HepG2 (cell line): ENCODE data around the gene GRIN3B. TPM values are rescaled to one million over a fixed set of nuclear protein-coding genes. Genes with fewer than 3 reads are reported as not detected.

Experiments used
- DMTF1 ChIP-seq: sonication (generic); formaldehyde crosslinking; IDR thresholded peaks from 2 replicates; pipeline ENCODE4 v1.4.0; 2020; ENCODE audit warnings: mild to moderate bottlenecking, missing genetic modification reagents
- FOXJ3 ChIP-seq: sonication (generic); formaldehyde crosslinking; IDR thresholded peaks from 2 replicates; pipeline ENCODE4 v1.4.0; 2020; ENCODE audit warnings: missing genetic modification reagents, mild to moderate bottlenecking, borderline replicate concordance
- HNRNPL ChIP-seq: fragments of 200-400 bp; formaldehyde crosslinking; IDR thresholded peaks from 2 replicates; pipeline ENCODE4 v1.6.1; 2017; ENCODE audit warnings: mild to moderate bottlenecking, low read depth, low read length
- IRF1 ChIP-seq: sonication (generic); formaldehyde crosslinking; IDR thresholded peaks from 2 replicates; pipeline ENCODE4 v1.4.0; 2020; ENCODE audit warnings: low read depth, mild to moderate bottlenecking, missing genetic modification reagents
- IRX3 ChIP-seq: sonication (generic); formaldehyde crosslinking; IDR thresholded peaks from 2 replicates; pipeline ENCODE4 v1.8.1; 2023; ENCODE audit warnings: mild to moderate bottlenecking, low read depth, missing genetic modification reagents, borderline replicate concordance
- KDM5B ChIP-seq: sonication (generic); formaldehyde crosslinking; IDR thresholded peaks from 2 replicates; pipeline ENCODE4 v1.4.0; 2020; ENCODE audit warnings: missing genetic modification reagents, mild to moderate bottlenecking, borderline replicate concordance
- MIXL1 ChIP-seq: IDR thresholded peaks from 2 replicates; pipeline ENCODE4 v1.6.1; 2016
- NR2F2 ChIP-seq: IDR thresholded peaks from 2 replicates; pipeline ENCODE4 v1.6.1; 2012; ENCODE audit warnings: low read depth, inconsistent platforms, borderline replicate concordance
- NR2F6 ChIP-seq, 2 experiments: IDR thresholded peaks; 2 replicates each; pipeline ENCODE4 v1.6.1; 2016; ENCODE audit warnings: antibody characterized with exemption in 1 of 2, mild to moderate bottlenecking in 1 of 2
- PHF20 ChIP-seq: sonication (generic); formaldehyde crosslinking; IDR thresholded peaks from 2 replicates; pipeline ENCODE4 v1.5.0; 2020; ENCODE audit warnings: mild to moderate bottlenecking, missing genetic modification reagents
- RFX3 ChIP-seq: IDR thresholded peaks from 2 replicates; pipeline ENCODE4 v1.6.1; 2016; ENCODE audit warnings: missing biosample characterization, missing genetic modification reagents
- TCF12 ChIP-seq, 2 experiments: fragments of 450-650 bp in 1 of 2; sonication (generic) in 1 of 2; formaldehyde crosslinking in 1 of 2; IDR thresholded peaks; 2 replicates each; pipeline versions ENCODE4 v1.6.1 to v1.8.0; 2017 to 2022; ENCODE audit warnings: antibody characterized with exemption in 1 of 2, mild to moderate bottlenecking in 1 of 2, missing genetic modification reagents in 1 of 2, moderate library complexity in 1 of 2
- WIZ ChIP-seq: sonication (generic); formaldehyde crosslinking; IDR thresholded peaks from 2 replicates; pipeline ENCODE4 v1.5.1; 2020; ENCODE audit warnings: mild to moderate bottlenecking, missing genetic modification reagents
- ZBTB42 ChIP-seq: sonication (generic); formaldehyde crosslinking; IDR thresholded peaks from 2 replicates; pipeline ENCODE4 v1.5.0; 2020; ENCODE audit warnings: mild to moderate bottlenecking, missing genetic modification reagents
- ZFP91 ChIP-seq: sonication (generic); formaldehyde crosslinking; IDR thresholded peaks from 2 replicates; pipeline ENCODE4 v1.9.0; 2022; ENCODE audit warnings: missing genetic modification reagents, mild to moderate bottlenecking, borderline replicate concordance
- ZFX ChIP-seq: sonication (generic); formaldehyde crosslinking; IDR thresholded peaks from 2 replicates; pipeline ENCODE4 v1.4.0; 2020; ENCODE audit warnings: mild to moderate bottlenecking, low read depth, missing genetic modification reagents, moderate library complexity
- ZNF3 ChIP-seq: IDR thresholded peaks from 2 replicates; pipeline ENCODE4 v1.7.0; 2017; ENCODE audit warnings: inconsistent platforms
- ZNF362 ChIP-seq: sonication (generic); formaldehyde crosslinking; IDR thresholded peaks from 2 replicates; pipeline ENCODE4 v1.4.0; 2020; ENCODE audit warnings: missing genetic modification reagents, mild to moderate bottlenecking, borderline replicate concordance
- ZNF367 ChIP-seq: sonication (generic); formaldehyde crosslinking; IDR thresholded peaks from 2 replicates; pipeline ENCODE4 v1.4.0; 2020; ENCODE audit warnings: missing genetic modification reagents, borderline replicate concordance
- ZNF44 ChIP-seq: sonication (generic); formaldehyde crosslinking; IDR thresholded peaks from 2 replicates; pipeline ENCODE4 v1.5.1; 2020; ENCODE audit warnings: mild to moderate bottlenecking, missing genetic modification reagents
- ZNF709 ChIP-seq: sonication (generic); formaldehyde crosslinking; IDR thresholded peaks from 2 replicates; pipeline ENCODE4 v1.5.0; 2020; ENCODE audit warnings: mild to moderate bottlenecking, missing genetic modification reagents
- ZSCAN5A ChIP-seq: sonication (generic); formaldehyde crosslinking; IDR thresholded peaks from 2 replicates; pipeline ENCODE4 v1.8.0; 2022; ENCODE audit warnings: mild to moderate bottlenecking, missing genetic modification reagents, borderline replicate concordance
- polyA plus RNA-seq, 8 experiments: library from polyadenylated mRNA; depleted of rRNA in 3 of 8; stranded (reverse) in 7 of 8; unstranded in 1 of 8; fragments of >200 nt; fragmentation: Illumina TruSeq in 4 of 8; extraction: Trizol in 4 of 8; gene quantifications; 2 replicates each; pipeline versions ENCODE4 v1.2.1 to v1.2.3, GENCODE V29; 2011 to 2016; ENCODE audit warnings: low read depth in 4 of 8, missing spikeins in 1 of 8, mixed read lengths in 1 of 8; ENCODE audit not compliant: insufficient read depth in 1 of 8
- total RNA-seq, 5 experiments: library from RNA; depleted of rRNA; stranded (reverse); fragments of >200 nt; fragmentation: Illumina TruSeq; extraction: Trizol; gene quantifications; 2 replicates each; pipeline ENCODE4 v1.2.3, GENCODE V29; 2016; ENCODE audit warnings: low read depth in 1 of 5

The GRIN3B gene
- total and polyA plus RNA-seq, 2 of the 13 experiments (the other 11 are each of a cell fraction or from before 2014, with no cell fraction given) = 0.07 to 0.20 TPM

- no peak for TF ChIP-seq ZNF362 (CRISPR knock-in tag)
- TF ChIP-seq ZNF367 = no peak
- no peak for TF ChIP-seq PHF20 (CRISPR knock-in tag)
- TF ChIP-seq ZBTB42 (CRISPR knock-in tag) = no peak
- TF ChIP-seq ZFP91 = no peak
- peak; percentile 28; the same call in 1 of the 2 replicates for TF ChIP-seq ZFX (CRISPR knock-in tag)
- no peak for TF ChIP-seq IRF1
- no peak for TF ChIP-seq TCF12 (IDR thresholded peaks at IDR 0.05)
- no peak for TF ChIP-seq TCF12 (CRISPR knock-in tag; IDR thresholded peaks at IDR 0.05)
- no peak for TF ChIP-seq DMTF1
- TF ChIP-seq ZNF709 = no peak
- no peak for TF ChIP-seq ZSCAN5A
- no peak for TF ChIP-seq ZNF44 (CRISPR knock-in tag)
- no peak for TF ChIP-seq NR2F6 (IDR thresholded peaks at IDR 0.05)
- no peak for TF ChIP-seq NR2F6 (CRISPR knock-in tag; IDR thresholded peaks at IDR 0.05)
- no peak for TF ChIP-seq NR2F2
- no peak for TF ChIP-seq WIZ (CRISPR knock-in tag)
- TF ChIP-seq MIXL1 (CRISPR knock-in tag) = no peak
- no peak for TF ChIP-seq IRX3
- TF ChIP-seq ZNF3 = no peak
- no peak for TF ChIP-seq KDM5B (CRISPR knock-in tag)
- no peak for TF ChIP-seq RFX3
- TF ChIP-seq HNRNPL = no peak
- TF ChIP-seq FOXJ3 (CRISPR knock-in tag) = no peak
These were observed 26.0 kb downstream of the GRIN3B start, which contains the start of gene CNN2 (continued) for GRCh38 chr19:1025960-1026782.
